ENCODE data around the gene PERM1.

- TF ChIP-seq CTCF (optimal IDR thresholded peaks at IDR 0.05 in 1 of 3, IDR thresholded peaks at IDR 0.05 in 1 of 3, conservative IDR thresholded peaks at IDR 0.05 in 1 of 3; ENCODE audit: extremely low read depth in 1 of 3, insufficient read depth in 2 of 3, low read length in 3 of 3) (no peak), EZH2 (IDR thresholded peaks at IDR 0.05; ENCODE audit: low read length) (no peak)
Measured at GRCh38 chr1:1013922-1014648, 32.2 kb upstream of the PERM1 start.

All from keratinocyte (primary cell).